HG02588 (cell line): ENCODE results near the gene PXDN.

Experiments used
- ATAC-seq: cut with Tn5 transposase; IDR thresholded peaks from one replicate; pipeline ENCODE4 v1.9.1; 2021; ENCODE audit warnings: mild to moderate bottlenecking, moderate library complexity; ENCODE audit not compliant: unreplicated experiment

The PXDN gene

DNA sequence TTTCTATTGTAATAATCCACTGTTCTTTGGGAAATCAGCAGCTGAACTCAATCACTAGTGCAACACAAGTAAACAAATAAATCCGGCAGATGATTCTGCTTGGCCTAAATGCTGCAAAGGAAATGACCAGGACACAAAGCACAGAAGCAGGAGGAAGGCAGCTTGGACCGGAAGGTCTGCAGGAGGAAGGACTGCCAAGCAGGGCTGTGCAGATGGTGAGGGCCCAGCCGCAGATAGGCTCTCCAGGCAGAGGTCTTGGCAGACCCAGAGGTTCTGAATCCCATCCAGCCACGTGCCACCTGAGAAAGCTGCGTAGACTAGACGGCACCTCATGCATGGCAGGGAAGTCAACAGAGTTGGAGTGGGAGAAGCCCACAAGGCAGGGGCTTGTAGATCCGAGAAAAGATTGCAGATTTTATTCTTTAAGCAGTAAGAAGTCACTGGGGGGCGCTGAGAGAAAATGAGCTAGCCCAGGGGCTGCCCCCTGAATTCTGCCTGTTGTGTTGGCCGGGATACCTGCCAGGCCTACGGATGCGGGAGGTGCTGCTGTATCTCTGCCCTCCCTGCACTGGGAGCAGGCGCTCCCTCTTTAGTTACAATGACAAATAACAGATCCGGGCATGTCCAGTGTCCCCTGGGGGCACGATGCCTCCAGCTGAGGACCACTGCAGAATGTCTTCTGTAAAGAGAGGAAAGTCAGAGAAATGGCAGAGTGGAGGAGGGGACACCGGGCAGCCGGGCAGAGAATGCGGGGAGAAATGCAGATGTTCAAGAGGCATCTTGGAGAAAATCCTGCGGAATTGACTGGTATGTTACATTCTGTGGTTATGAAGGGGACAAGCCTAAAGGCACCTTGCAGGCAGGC lies 153.5 kb downstream of the PXDN start:
- no peak for ATAC-seq

DNA sequence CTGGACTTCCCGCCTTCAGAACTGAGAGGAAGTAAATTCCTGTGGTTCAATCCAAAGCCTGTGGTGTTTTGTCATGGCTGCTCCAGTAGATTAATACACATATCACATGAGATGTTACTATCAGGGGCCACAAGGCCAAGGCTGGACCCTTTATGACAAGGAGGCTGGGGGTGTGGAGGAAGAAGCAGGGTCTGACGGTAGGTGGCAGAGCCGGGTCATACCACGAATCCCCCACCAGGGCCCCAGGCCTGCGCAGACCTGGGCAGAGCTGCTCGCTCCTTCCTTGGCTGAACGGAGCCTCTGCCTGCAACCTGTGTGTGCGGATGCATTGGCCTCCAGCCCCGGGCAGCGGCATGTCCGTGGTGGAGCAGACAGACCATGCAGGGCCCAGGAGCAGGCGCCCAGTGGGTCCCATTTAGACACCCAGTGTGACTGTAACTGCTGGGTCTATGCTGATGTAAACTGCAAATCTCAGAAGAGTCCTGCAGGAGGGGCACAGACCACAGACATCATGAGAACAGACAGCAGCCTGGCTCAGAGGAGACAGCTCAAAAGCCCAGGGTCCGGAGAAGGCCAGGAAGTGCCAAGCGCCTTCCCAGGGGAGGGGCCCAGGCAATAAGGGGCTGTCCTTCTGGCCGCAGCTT lies 155.2 kb downstream of the PXDN start:
- no peak for ATAC-seq

DNA sequence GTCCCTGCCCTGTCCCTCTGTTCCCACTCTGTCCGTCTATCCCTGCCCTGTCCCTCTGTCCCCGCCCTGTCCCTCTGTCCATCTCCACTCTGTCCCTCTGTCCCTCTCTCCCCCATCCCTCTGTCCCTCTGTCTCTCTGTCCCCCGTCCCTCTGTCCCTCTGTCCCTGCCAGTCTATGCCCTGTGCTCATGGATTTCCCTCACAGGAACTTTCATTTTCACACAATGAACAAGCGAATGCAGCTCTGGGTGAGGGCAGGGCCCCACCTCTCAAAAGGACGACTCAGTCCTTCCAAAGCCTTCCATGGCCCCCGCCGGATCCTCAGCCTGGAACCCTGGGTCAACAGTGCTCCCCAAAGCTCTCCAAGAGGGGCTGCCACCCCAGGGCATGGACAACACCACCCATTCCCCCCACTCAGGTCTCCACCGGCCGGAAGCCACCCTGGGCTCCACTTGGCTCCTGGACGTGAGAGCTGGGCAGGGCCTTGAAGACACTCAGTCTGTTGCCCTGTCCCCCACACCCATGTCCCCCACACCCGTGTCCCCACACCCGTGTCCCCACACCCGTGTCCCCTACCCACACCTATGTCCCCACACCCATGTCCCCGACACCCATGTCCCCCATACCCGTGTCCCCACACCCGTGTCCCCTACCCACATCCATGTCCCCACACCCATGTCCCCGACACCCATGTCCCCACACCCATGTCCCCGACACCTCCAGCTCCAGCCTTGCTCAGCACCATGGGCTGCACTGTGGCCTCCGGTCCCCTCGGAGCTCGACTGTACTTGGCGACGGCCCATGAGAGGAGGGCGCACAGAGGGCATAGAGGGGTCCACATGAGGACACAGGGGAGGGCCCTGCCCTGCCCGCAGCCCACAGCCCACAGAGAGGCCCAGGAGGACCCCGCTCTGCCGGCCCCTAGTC lies 156.0 kb downstream of the PXDN start:
- no peak for ATAC-seq

DNA sequence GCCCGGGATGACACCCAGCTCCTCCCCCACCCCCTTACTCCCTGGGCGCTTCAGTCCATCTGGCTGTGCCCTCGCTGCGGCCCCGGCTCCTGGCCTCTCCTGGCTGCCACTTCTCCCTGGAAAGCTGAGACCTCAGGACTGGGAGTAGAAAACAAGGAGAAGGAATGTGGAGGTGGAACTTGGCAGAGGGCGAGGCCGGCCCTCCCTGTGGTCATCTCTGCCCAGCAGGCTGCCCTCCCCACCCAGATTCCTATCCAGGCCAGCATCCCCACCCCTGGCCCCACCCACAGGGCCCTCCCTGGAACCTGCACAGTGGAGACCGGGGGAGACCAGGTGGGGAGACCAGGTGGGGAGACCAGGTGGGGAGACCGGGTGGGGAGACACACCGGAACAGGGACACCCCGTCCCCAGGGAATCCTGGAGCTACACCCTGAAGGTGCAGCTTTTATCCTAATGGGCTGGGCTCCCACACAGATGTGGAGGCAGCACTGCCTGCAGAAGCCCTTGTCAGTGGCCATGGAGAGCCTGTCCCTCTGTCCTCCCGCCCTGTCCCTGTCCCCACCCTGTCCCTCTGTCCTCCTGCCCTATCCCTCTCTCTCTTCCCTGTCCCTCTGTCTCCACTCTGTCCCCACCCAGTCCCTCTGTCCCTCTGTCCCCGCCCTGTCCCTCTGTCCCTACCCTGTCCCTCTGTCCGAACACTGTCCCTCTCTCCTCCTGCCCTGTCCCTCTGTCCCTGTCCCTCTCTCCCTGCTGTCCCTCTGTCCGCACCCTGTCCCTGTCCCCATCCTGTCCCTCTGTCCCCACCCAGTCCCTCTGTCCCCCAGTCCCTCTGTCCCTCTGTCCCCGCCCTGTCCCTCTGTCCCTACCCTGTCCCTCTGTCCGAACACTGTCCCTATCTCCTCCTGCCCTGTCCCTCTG lies 157.1 kb downstream of the PXDN start:
- no peak for ATAC-seq

DNA sequence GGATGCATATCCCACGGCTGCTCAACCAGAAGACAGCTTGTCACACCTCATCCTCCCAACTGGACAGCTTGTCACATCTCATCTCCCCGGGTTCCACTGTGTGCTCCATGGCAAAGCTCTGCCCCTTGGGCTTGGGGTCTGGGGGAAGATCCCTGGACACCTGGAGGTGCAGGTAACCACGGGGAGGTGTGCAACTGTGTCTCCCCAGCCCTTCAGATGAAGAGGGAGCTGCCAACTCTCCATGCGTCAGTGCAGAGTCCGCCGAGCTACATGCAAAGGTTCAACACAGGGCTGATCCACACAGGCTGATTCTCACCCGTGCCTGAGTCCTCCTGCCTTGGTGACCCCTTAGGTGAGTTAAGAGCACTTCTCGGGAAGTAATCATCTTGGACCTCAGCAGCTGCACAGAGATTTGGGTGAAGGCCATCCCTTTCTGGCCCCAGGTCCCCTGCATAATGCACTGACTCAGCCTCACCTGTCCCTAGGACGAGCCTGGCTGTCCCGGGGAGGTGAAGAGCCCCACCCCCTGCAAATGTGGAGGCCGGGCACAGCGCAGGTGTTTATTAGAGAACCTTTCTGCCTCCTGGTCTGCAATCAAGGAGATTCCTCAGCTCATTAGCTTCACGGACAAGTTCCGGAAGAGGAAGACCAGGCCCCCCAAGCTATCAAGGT lies 157.9 kb downstream of the PXDN start:
- ATAC-seq = no peak

DNA sequence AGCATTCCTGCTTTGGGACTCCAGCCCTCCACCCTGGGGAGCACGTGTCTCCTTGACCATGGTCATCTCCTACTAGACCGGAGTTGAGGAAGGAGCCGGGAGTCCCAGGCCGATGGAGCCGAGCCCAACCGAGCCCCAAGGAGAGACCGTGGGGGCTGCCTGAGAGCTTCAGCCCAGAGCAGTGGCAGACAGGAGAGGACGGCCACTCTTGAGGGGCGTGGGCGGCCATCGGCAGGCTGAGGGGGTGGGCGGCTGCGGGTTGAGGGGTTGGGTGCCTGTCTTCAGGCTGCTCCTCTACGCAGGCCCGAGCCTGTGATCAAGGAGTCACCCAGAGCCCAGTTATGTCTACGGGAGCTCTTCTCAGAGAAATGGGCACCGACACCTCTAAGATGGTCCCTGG lies 158.7 kb downstream of the PXDN start:
- no peak for ATAC-seq

DNA sequence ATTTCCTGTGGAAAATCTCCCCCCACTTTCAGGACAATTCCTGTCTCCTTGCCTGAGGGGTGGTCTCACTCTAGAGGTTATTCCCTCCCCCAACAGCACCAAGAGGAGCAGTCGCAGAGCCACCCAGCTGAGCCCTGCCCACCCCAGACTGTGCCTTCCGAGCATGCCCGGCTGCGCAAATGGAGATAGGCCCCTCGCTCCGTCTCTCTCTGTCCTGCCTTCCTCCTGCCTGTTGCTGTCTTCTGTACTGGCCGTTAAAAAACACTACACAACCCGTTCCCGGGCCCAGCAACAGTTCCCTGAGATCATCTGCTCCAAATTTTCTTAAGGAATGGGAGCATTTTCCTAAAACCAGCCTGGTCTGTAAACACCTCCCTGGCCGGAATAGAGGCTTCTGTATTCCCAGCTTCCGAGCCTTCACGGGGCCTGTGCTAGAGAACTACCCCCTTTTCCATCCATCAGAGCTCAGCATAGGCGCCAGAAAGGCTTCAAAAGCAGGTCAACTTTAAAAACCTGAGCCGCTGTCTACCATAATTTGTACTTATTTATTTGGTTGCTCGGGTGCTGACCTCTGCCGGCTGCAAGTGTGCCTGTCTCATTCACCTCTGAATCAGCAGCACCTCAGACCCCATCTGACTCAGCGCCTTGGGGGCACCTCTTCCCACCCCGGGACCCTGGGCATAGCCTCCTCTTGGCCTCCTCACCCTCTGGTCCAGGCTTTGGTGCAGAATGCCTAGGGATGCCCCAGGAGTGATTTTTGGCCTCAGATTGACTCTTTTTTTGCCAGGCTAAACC lies 159.4 kb downstream of the PXDN start:
- no peak for ATAC-seq

DNA sequence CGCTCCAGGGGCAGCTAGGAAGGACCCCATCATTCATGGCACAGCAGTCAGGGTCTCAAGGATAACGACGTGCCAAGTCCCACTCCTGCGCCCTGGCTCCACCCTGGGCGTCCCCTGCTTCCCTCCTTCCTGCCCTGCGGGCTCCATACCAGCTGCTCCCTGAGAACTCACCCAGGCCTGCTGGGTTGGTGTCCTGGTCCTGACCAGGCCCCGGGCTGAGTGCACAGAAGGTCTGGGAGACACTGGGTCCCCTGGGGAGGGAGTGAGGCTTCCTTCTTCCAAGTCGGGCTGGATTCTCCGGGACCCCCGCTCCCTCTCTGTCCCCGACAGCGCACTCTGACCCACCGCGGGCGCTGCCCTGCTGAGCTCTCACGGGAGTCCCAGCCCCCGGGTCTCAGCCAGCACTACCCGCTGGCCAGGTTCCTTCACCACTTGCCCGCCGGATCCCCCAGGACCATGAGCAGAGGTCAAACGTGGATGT lies 160.2 kb downstream of the PXDN start:
- no peak for ATAC-seq

DNA sequence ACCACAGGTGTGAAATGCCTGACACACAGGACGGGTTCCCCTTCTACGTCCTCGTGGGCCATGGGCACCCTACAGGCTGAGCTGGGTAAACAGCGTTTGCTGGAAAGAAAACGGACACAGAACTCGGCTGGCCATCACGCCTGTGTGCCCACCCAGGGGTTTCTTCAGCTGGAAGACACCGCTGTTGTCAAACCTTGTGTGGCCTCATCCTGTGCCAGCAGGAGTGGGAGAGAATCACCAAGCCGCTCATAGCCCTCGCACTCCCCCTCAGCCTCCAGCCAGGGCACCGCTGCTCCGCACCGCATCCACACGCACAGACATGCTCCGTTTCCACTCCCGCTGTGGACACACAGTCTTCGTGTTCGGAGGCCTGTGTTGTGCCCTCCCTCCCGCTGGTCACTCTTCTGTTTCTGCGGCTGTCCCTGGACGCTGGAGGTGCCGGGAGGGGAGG lies 161.4 kb downstream of the PXDN start:
- ATAC-seq = no peak

DNA sequence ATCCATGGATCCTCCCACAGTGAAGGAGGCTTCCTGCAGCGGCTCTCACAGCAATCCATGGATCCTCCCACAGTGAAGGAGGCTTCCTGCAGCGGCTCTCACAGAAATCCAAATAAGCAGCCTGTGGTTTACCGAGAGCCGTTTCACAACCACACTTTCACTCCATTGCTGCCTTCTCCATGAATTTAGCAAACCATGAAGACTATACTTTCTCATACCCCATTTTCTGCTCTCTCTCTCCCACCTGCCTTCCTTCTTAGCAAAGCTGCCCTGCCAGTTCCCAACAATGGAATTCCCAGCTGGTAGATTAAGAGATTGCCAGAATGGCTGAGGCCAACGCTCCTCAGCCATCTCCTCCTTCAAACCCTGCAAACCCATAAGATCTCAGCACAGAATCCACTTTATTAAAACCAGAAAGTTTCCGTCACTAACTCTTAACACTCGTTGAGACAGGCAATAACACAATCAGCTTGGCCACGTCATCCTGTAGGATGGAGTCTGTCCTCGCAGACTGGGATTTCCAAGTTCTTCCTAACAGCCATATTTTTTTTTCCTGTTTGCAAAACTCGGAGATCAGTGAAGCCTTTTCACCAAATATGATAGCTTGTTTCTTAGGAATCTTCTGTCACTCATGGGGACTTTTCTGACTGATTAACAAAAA lies 162.2 kb downstream of the PXDN start:
- ATAC-seq = no peak
